HG02678 (cell line): Measurements from ENCODE around the gene TMED7.
A peak's percentile ranks its signal among the peaks of the same experiment; 100 is the strongest.

Experiments
- ATAC-seq: cut with Tn5 transposase; IDR thresholded peaks from one replicate; pipeline ENCODE4 v1.9.1; 2021; ENCODE audit warnings: mild to moderate bottlenecking, moderate library complexity; ENCODE audit not compliant: unreplicated experiment

The TMED7 gene

GRCh38 chr5:115629903-115630302, 4.1 kb upstream of the TMED7 start:
- no peak for ATAC-seq

- ATAC-seq: no peak
Measured at GRCh38 chr5:115627295-115627865, 1.5 kb upstream of the TMED7 start.

- peak; percentile 30 for ATAC-seq
Measured at GRCh38 chr5:115626445-115626823, 598 bp upstream of the TMED7 start.

GRCh38 chr5:115624994-115625393, 842 bp downstream of the TMED7 start:
- no peak for ATAC-seq

- no peak for ATAC-seq
Measured at GRCh38 chr5:115623658-115624057, 2.2 kb downstream of the TMED7 start.

- no peak for ATAC-seq
Measured at GRCh38 chr5:115621365-115621900, 4.4 kb downstream of the TMED7 start.

- ATAC-seq: no peak
Measured at GRCh38 chr5:115616892-115617291, 8.9 kb downstream of the TMED7 start.

GRCh38 chr5:115616472-115616871, 9.4 kb downstream of the TMED7 start:
- no peak for ATAC-seq

GRCh38 chr5:115611873-115612272, 14.0 kb downstream of the TMED7 start:
- no peak for ATAC-seq

- no peak for ATAC-seq
Measured at GRCh38 chr5:115607935-115608334, 17.9 kb downstream of the TMED7 start.

- no peak for ATAC-seq
Measured at GRCh38 chr5:115605436-115605835, 20.4 kb downstream of the TMED7 start.

- peak; percentile 5 for ATAC-seq
Measured at GRCh38 chr5:115602591-115603125, 23.2 kb downstream of the TMED7 start.

- peak; percentile 80 for ATAC-seq
Measured at GRCh38 chr5:115601701-115602590, 23.9 kb downstream of the TMED7 start, which contains the start of gene TICAM2. TICAM2 (minus strand) TSS chr5:115602479; CDS start chr5:115581256, 21,223 bp downstream.

GRCh38 chr5:115600766-115601165, 25.1 kb downstream of the TMED7 start:
- ATAC-seq: no peak

- no peak for ATAC-seq
Measured at GRCh38 chr5:115599924-115600323, 25.9 kb downstream of the TMED7 start.

GRCh38 chr5:115599502-115599901, 26.3 kb downstream of the TMED7 start:
- peak; percentile 34 for ATAC-seq

- ATAC-seq: no peak
Measured at GRCh38 chr5:115594128-115595047, 31.4 kb downstream of the TMED7 start.

GRCh38 chr5:115589043-115589442, 36.8 kb downstream of the TMED7 start:
- ATAC-seq: no peak

GRCh38 chr5:115588640-115589039, 37.2 kb downstream of the TMED7 start:
- no peak for ATAC-seq

GRCh38 chr5:115586525-115587146, 39.2 kb downstream of the TMED7 start:
- ATAC-seq: no peak
